HCT116 (cell line): ENCODE measurements around the gene SYNE4. TPM values are rescaled to one million over a fixed set of nuclear protein-coding genes. Genes with fewer than 3 reads are reported as not detected.

Source experiments
- ATAC-seq: fragments of 200-7000 bp; cut with Tn5 transposase; 2 replicates; pipeline ENCODE4 v1.9.1; 2020; ENCODE audit warnings: mild to moderate bottlenecking, moderate library complexity
- BruUV-seq: library from RNA; stranded (reverse); fragments of 400-500 nt; replicated peaks from 2 replicates; lab custom pipeline; 2021; lab: Mats Ljungman, UMichigan
- CTCF ChIA-PET: fragments of 300-600 bp; sonication (Branson Sonifier 250); formaldehyde crosslinking; loops from one replicate; lab custom pipeline; 2021; ENCODE audit warnings: antibody characterized with exemption; lab: Charles Lee
- POLR2A ChIA-PET: fragments of 300-600, 350-600 bp; sonication (Branson Sonifier 250); formaldehyde crosslinking; loops from one replicate; lab custom pipeline; 2021; ENCODE audit warnings: antibody characterized with exemption; lab: Charles Lee
- RAD21 ChIA-PET, 2 experiments: fragments of 300-600 bp; sonication (Branson Sonifier 250); formaldehyde crosslinking; loops; one replicate each; lab custom pipeline; 2023; ENCODE audit warnings: low total read pairs in 2 of 2; ENCODE audit not compliant: uncharacterized antibody in 2 of 2, unreplicated experiment in 2 of 2, low non-redundant PET in 1 of 2; lab: Charles Lee
- DNase-seq: peaks from one replicate; pipeline ENCODE4 v3.0.0-alpha.2; 2010; ENCODE audit warnings: low read depth, low spot score
- H2AFZ ChIP-seq: fragments of 200-600 bp; shearing (Covaris generic), sonication (generic); 2 replicates; pipeline ENCODE4 v1.6.1; 2017; ENCODE audit warnings: low read depth, mixed run types, mixed read lengths, antibody characterized with exemption, low read length; ENCODE audit not compliant: poor library complexity, severe bottlenecking
- H3K27ac ChIP-seq: 2 replicates; pipeline ENCODE4 v1.5.1; 2012; ENCODE audit warnings: low read depth, low read length
- H3K27me3 ChIP-seq: fragments of 200-600 bp; sonication (generic); 2 replicates; pipeline ENCODE4 v1.6.1; 2016; ENCODE audit warnings: mixed run types, low read length, mixed read lengths; ENCODE audit not compliant: insufficient read depth
- H3K36me3 ChIP-seq, 2 experiments: fragments of 200-500 bp in 1 of 2; fragments of 200-600 bp in 1 of 2; sonication (Bioruptor generic) in 1 of 2; sonication (generic) in 1 of 2; 2 replicates each; pipeline versions ENCODE4 v1.5.1 to v1.6.1; 2014 to 2016; ENCODE audit warnings: low read length in 2 of 2, inconsistent platforms in 1 of 2, mixed read lengths in 1 of 2, mixed run types in 1 of 2; ENCODE audit not compliant: insufficient read depth in 2 of 2, control insufficient read depth in 1 of 2
- H3K4me1 ChIP-seq, 2 experiments: fragments of 200-600 bp in 1 of 2; sonication (generic) in 1 of 2; 2 replicates each; pipeline versions ENCODE4 v1.5.1 to v1.6.1; 2012 to 2017; ENCODE audit warnings: low read length in 2 of 2, inconsistent platforms in 1 of 2, mild to moderate bottlenecking in 1 of 2, mixed read lengths in 1 of 2, mixed run types in 1 of 2, moderate library complexity in 1 of 2; ENCODE audit not compliant: insufficient read depth in 2 of 2, control insufficient read depth in 1 of 2
- H3K4me2 ChIP-seq: fragments of 200-600 bp; sonication (generic); 2 replicates; pipeline ENCODE4 v1.6.1; 2017; ENCODE audit warnings: mixed run types, low read length, mixed read lengths
- H3K4me3 ChIP-seq, 2 experiments: fragments of 200-600 bp in 1 of 2; sonication (generic) in 1 of 2; replicated peaks in 1 of 2; 2 replicates each; pipeline ENCODE4 v1.5.1; 2011 to 2016; ENCODE audit warnings: low read length in 2 of 2, control low read depth in 1 of 2, low read depth in 1 of 2, mild to moderate bottlenecking in 1 of 2, mixed read lengths in 1 of 2, mixed run types in 1 of 2
- H3K79me2 ChIP-seq: fragments of 200-600 bp; sonication (generic); 2 replicates; pipeline ENCODE4 v1.6.1; 2017; ENCODE audit warnings: mild to moderate bottlenecking, mixed run types, low read length, moderate library complexity, mixed read lengths; ENCODE audit not compliant: insufficient read depth
- H3K9ac ChIP-seq: fragments of 200-600 bp; sonication (generic); 2 replicates; pipeline ENCODE4 v1.6.1; 2016; ENCODE audit warnings: low read length, mixed read lengths
- H3K9me2 ChIP-seq: fragments of 200-600 bp; sonication (generic), shearing (Covaris generic); 2 replicates; pipeline ENCODE4 v1.6.1; 2017; ENCODE audit warnings: mixed run types, mild to moderate bottlenecking, moderate library complexity; ENCODE audit not compliant: insufficient read depth
- H3K9me3 ChIP-seq, 2 experiments: fragments of 200-500 bp in 1 of 2; fragments of 200-600 bp in 1 of 2; sonication (Bioruptor generic) in 1 of 2; sonication (generic) in 1 of 2; 2 replicates each; pipeline ENCODE4 v1.6.1; 2014 to 2017; ENCODE audit warnings: low read length in 2 of 2, mixed read lengths in 2 of 2, inconsistent platforms in 1 of 2, low read depth in 1 of 2, mild to moderate bottlenecking in 1 of 2, mixed run types in 1 of 2, moderate library complexity in 1 of 2; ENCODE audit not compliant: control insufficient read depth in 1 of 2, insufficient read depth in 1 of 2
- H4K20me1 ChIP-seq: fragments of 200-600 bp; sonication (generic), shearing (Covaris generic); 2 replicates; pipeline ENCODE4 v1.6.1; 2017; ENCODE audit warnings: mixed run types, mild to moderate bottlenecking, moderate library complexity; ENCODE audit not compliant: insufficient read depth
- CEBPB ChIP-seq: IDR thresholded peaks from 2 replicates; pipeline ENCODE4 v1.6.1; 2012; ENCODE audit warnings: low read depth
- EGR1 ChIP-seq: IDR thresholded peaks from 2 replicates; pipeline ENCODE4 v1.6.1; 2012; ENCODE audit warnings: low read depth
- ELF1 ChIP-seq: IDR thresholded peaks from 2 replicates; pipeline ENCODE4 v1.6.1; 2012; ENCODE audit warnings: low read depth, borderline replicate concordance
- POLR2AphosphoS5 ChIP-seq: IDR thresholded peaks from 2 replicates; pipeline ENCODE4 v1.6.1; 2011; ENCODE audit warnings: mild to moderate bottlenecking, low read depth, low read length, moderate library complexity
- ZFX ChIP-seq: fragments of 450-650 bp; IDR thresholded peaks from 2 replicates; pipeline ENCODE4 v1.6.1; 2017
- intact Hi-C: fragments of 100-400 bp; cut with micrococcal nuclease; formaldehyde crosslinking; loops from 2 replicates; pipeline ENCODE4 v1.10.0; 2022
- total RNA-seq: library from RNA; stranded (reverse); gene quantifications from one replicate; pipeline ENCODE4 v1.2.1, GENCODE V29; 2021; ENCODE audit not compliant: unreplicated experiment
- TF ChIP-seq, protein P1 (sequence below): IDR thresholded peaks from 2 replicates; pipeline ENCODE4 v1.6.1; 2012
- TF ChIP-seq, protein P2 (sequence below): IDR thresholded peaks from 2 replicates; pipeline ENCODE4 v1.6.1; 2012; ENCODE audit warnings: low read depth

Gene SYNE4
- total RNA-seq, 1 experiment from 2014 or later = 27.9 TPM

DNA sequence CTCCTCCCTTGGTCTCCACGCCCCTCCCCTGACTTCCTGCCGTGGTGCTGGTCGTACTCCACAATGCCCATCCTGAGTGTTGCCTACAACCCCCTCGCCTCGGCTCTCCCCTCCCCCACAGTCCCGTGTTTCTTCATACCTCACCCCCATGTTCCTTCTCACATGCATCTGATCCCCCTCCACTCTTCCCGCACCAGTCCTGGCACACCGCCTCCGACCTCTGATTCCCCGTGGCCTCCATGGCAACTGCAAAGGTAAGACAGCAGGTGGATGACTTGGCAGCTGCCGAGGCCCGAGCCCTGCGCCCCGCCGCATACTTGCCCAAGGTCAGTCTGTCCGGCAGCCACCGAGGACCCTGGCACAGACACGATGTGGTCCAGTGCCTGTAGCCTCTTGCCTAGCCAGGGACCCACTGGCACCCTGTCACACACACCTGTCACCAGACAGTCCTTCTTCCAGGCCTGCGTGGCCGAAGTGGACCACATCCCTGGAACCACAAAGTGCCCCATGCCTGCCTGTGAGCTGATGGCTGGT is 29.7 kb downstream of the SYNE4 start:
- peaks cover 3% of the 10 kb centered on the region; the same call in 1 of the 2 replicates for H3K27me3 ChIP-seq
- no peak for DNase-seq
- H3K9me2 ChIP-seq = no peaks in the 10 kb centered on the region
- no TSS peak for BruUV-seq
- TF ChIP-seq, protein P1, sequence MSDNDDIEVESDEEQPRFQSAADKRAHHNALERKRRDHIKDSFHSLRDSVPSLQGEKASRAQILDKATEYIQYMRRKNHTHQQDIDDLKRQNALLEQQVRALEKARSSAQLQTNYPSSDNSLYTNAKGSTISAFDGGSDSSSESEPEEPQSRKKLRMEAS = no peak
- TF ChIP-seq, protein P2, sequence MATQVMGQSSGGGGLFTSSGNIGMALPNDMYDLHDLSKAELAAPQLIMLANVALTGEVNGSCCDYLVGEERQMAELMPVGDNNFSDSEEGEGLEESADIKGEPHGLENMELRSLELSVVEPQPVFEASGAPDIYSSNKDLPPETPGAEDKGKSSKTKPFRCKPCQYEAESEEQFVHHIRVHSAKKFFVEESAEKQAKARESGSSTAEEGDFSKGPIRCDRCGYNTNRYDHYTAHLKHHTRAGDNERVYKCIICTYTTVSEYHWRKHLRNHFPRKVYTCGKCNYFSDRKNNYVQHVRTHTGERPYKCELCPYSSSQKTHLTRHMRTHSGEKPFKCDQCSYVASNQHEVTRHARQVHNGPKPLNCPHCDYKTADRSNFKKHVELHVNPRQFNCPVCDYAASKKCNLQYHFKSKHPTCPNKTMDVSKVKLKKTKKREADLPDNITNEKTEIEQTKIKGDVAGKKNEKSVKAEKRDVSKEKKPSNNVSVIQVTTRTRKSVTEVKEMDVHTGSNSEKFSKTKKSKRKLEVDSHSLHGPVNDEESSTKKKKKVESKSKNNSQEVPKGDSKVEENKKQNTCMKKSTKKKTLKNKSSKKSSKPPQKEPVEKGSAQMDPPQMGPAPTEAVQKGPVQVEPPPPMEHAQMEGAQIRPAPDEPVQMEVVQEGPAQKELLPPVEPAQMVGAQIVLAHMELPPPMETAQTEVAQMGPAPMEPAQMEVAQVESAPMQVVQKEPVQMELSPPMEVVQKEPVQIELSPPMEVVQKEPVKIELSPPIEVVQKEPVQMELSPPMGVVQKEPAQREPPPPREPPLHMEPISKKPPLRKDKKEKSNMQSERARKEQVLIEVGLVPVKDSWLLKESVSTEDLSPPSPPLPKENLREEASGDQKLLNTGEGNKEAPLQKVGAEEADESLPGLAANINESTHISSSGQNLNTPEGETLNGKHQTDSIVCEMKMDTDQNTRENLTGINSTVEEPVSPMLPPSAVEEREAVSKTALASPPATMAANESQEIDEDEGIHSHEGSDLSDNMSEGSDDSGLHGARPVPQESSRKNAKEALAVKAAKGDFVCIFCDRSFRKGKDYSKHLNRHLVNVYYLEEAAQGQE = no peak
- TF ChIP-seq CEBPB = no peak
- no peak for TF ChIP-seq EGR1
- TF ChIP-seq POLR2AphosphoS5 = no peak
- no peak for TF ChIP-seq ZFX
- no peak for TF ChIP-seq ELF1
- no peaks in the 10 kb centered on the region for H3K4me1 ChIP-seq
- ChIA-PET POLR2A (no interaction called here), CTCF (no interaction called here), RAD21 (no interaction called here)
- H3K4me3 ChIP-seq = no peak overlapping the region
- H3K9me3 ChIP-seq = no peaks in the 10 kb centered on the region
- no peaks in the 10 kb centered on the region for H3K36me3 ChIP-seq
- H3K79me2 ChIP-seq = no peaks in the 10 kb centered on the region
- ATAC-seq = no peak
- no peak overlapping the region for H3K9ac ChIP-seq
- H4K20me1 ChIP-seq = no peaks in the 10 kb centered on the region
- intact Hi-C loops = loop anchor here (5.0 kb wide), 1 partner anchor 97 kb away; no protein-coding TSS in a partner anchor
- H3K4me2 ChIP-seq = no peak overlapping the region
- H2AFZ ChIP-seq = no peak overlapping the region
- H3K27ac ChIP-seq = no peak overlapping the region
